ENCODE measurements around the gene PROM1.

GRCh38 chr4:15942283-15942682, 141.5 kb downstream of the PROM1 start:
- TF ChIP-seq POLR2A (IDR thresholded peaks at IDR 0.05): no peak
- no peak for TF ChIP-seq CTCF (IDR thresholded peaks at IDR 0.05)
- TF ChIP-seq POLR2AphosphoS5 (IDR thresholded peaks at IDR 0.05): no peak
- TF ChIP-seq EP300 (IDR thresholded peaks at IDR 0.05): no peak
